ENCODE data around the gene EEIG1.

The EEIG1 gene

GRCh38 chr9:127959841-127960409, 20.9 kb downstream of the EEIG1 start:
- Histone ChIP-seq H3K14ac (ENCODE audit: low read length) (no peak overlapping the region), H3K27me3 (ENCODE audit: control insufficient read depth in 3 of 3, insufficient read depth in 3 of 3, low read depth in 1 of 3, low read length in 3 of 3) (no peaks in the 10 kb centered on the region), H2BK12ac (ENCODE audit: low read length) (no peak overlapping the region), H2AFZ (ENCODE audit: low read length) (no peak overlapping the region), H3K4me1 (ENCODE audit: control insufficient read depth in 2 of 2, insufficient read depth in 1 of 2, low read depth in 1 of 2, low read length in 2 of 2) (peaks cover 5 to 17% of the 10 kb centered on the region in 2 donors), H3K36me3 (replicated peaks in 1 of 2; ENCODE audit: control insufficient read depth in 2 of 2, insufficient read depth in 2 of 2, low read length in 2 of 2) (no peaks in the 10 kb centered on the region), H3K4ac (ENCODE audit: low read length) (no peak overlapping the region), H3K9me3 (replicated peaks in 1 of 2; ENCODE audit: control insufficient read depth in 2 of 2, insufficient read depth in 1 of 2, low read depth in 1 of 2, low read length in 2 of 2) (no peaks in the 10 kb centered on the region), H4K8ac (ENCODE audit: low read depth, low read length) (no peak overlapping the region), H3K23ac (ENCODE audit: low read depth, low read length, poor library complexity) (peak overlapping the region; percentile 34), H2BK120ac (ENCODE audit: low read depth, low read length) (no peak overlapping the region), H2BK15ac (ENCODE audit: low read length) (no peak overlapping the region), H3K9ac (ENCODE audit: low read depth, low read length, poor library complexity) (peak overlapping the region; percentile 38), H4K91ac (ENCODE audit: low read depth, low read length, poor library complexity) (peak overlapping the region; percentile 86), H3K4me3 (ENCODE audit: low read length in 2 of 2) (no peak overlapping the region), H3K18ac (ENCODE audit: low read length) (peak overlapping the region; percentile 90), H3K27ac (replicated peaks; ENCODE audit: low read length) (peak overlapping the region; percentile 60), H2BK5ac (ENCODE audit: low read length) (peak overlapping the region; percentile 42), H2AK5ac (ENCODE audit: low read depth, low read length) (peak overlapping the region; percentile 71), H3K79me1 (ENCODE audit: low read depth, low read length) (peaks cover 13% of the 10 kb centered on the region), H3K4me2 (ENCODE audit: insufficient read depth, low read length, poor library complexity, severe bottlenecking) (no peak overlapping the region)
- DNase-seq (ENCODE audit: low spot score) = no peak
- no CpG with 5 or more reads among the region's 2 CpGs for WGBS, 2 donors (ENCODE audit: extremely low coverage in 2 of 2, insufficient read length in 2 of 2, insufficient replicate concordance in 1 of 2)

- no peak for DNase-seq (ENCODE audit: low spot score)
- Histone ChIP-seq H4K8ac (ENCODE audit: low read depth, low read length) (no peak overlapping the region), H3K18ac (ENCODE audit: low read length) (no peak overlapping the region), H2AK5ac (ENCODE audit: low read depth, low read length) (no peak overlapping the region), H3K4ac (ENCODE audit: low read length) (no peak overlapping the region), H2BK12ac (ENCODE audit: low read length) (no peak overlapping the region), H2BK5ac (ENCODE audit: low read length) (no peak overlapping the region), H3K23ac (ENCODE audit: low read depth, low read length, poor library complexity) (no peak overlapping the region), H3K4me1 (ENCODE audit: control insufficient read depth in 2 of 2, insufficient read depth in 1 of 2, low read depth in 1 of 2, low read length in 2 of 2) (peaks cover 5 to 18% of the 10 kb centered on the region in 2 donors), H3K4me3 (ENCODE audit: low read length in 2 of 2) (no peak overlapping the region), H2BK15ac (ENCODE audit: low read length) (no peak overlapping the region), H3K4me2 (ENCODE audit: insufficient read depth, low read length, poor library complexity, severe bottlenecking) (no peak overlapping the region), H3K79me1 (ENCODE audit: low read depth, low read length) (peaks cover 12% of the 10 kb centered on the region), H3K14ac (ENCODE audit: low read length) (no peak overlapping the region), H4K91ac (ENCODE audit: low read depth, low read length, poor library complexity) (no peak overlapping the region), H2AFZ (ENCODE audit: low read length) (no peak overlapping the region), H3K9me3 (replicated peaks in 1 of 2; ENCODE audit: control insufficient read depth in 2 of 2, insufficient read depth in 1 of 2, low read depth in 1 of 2, low read length in 2 of 2) (no peaks in the 10 kb centered on the region), H2BK120ac (ENCODE audit: low read depth, low read length) (no peak overlapping the region), H3K27me3 (ENCODE audit: control insufficient read depth in 3 of 3, insufficient read depth in 3 of 3, low read depth in 1 of 3, low read length in 3 of 3) (no peaks in the 10 kb centered on the region), H3K27ac (replicated peaks; ENCODE audit: low read length) (no peak overlapping the region), H3K36me3 (replicated peaks in 1 of 2; ENCODE audit: control insufficient read depth in 2 of 2, insufficient read depth in 2 of 2, low read length in 2 of 2) (no peaks in the 10 kb centered on the region), H3K9ac (ENCODE audit: low read depth, low read length, poor library complexity) (no peak overlapping the region)
- WGBS, 2 donors (ENCODE audit: extremely low coverage in 2 of 2, insufficient read length in 2 of 2, insufficient replicate concordance in 1 of 2) = no CpG with 5 or more reads among the region's 4 CpGs
These were observed 21.4 kb downstream of the EEIG1 start for GRCh38 chr9:127959398-127959797.

- no peak for DNase-seq (ENCODE audit: low spot score)
- H3K4me1 ChIP-seq (ENCODE audit: control insufficient read depth in 2 of 2, insufficient read depth in 1 of 2, low read depth in 1 of 2, low read length in 2 of 2) = peaks cover 5 to 18% of the 10 kb centered on the region in 2 donors
- no peak overlapping the region for H4K8ac ChIP-seq (ENCODE audit: low read depth, low read length)
- no peak overlapping the region for H2BK15ac ChIP-seq (ENCODE audit: low read length)
- H3K9ac ChIP-seq (ENCODE audit: low read depth, low read length, poor library complexity) = no peak overlapping the region
- no peak overlapping the region for H2BK5ac ChIP-seq (ENCODE audit: low read length)
- no peaks in the 10 kb centered on the region for H3K27me3 ChIP-seq (ENCODE audit: control insufficient read depth in 3 of 3, insufficient read depth in 3 of 3, low read depth in 1 of 3, low read length in 3 of 3)
- no peak overlapping the region for H2BK12ac ChIP-seq (ENCODE audit: low read length)
- H3K36me3 ChIP-seq (replicated peaks in 1 of 2; ENCODE audit: control insufficient read depth in 2 of 2, insufficient read depth in 2 of 2, low read length in 2 of 2) = no peaks in the 10 kb centered on the region
- H3K14ac ChIP-seq (ENCODE audit: low read length) = no peak overlapping the region
- no peak overlapping the region for H3K23ac ChIP-seq (ENCODE audit: low read depth, low read length, poor library complexity)
- no peaks in the 10 kb centered on the region for H3K9me3 ChIP-seq (replicated peaks in 1 of 2; ENCODE audit: control insufficient read depth in 2 of 2, insufficient read depth in 1 of 2, low read depth in 1 of 2, low read length in 2 of 2)
- no peak overlapping the region for H4K91ac ChIP-seq (ENCODE audit: low read depth, low read length, poor library complexity)
- H3K4me3 ChIP-seq (ENCODE audit: low read length in 2 of 2) = no peak overlapping the region
- H3K4me2 ChIP-seq (ENCODE audit: insufficient read depth, low read length, poor library complexity, severe bottlenecking) = no peak overlapping the region
- H2BK120ac ChIP-seq (ENCODE audit: low read depth, low read length) = no peak overlapping the region
- H3K18ac ChIP-seq (ENCODE audit: low read length) = no peak overlapping the region
- peaks cover 12% of the 10 kb centered on the region for H3K79me1 ChIP-seq (ENCODE audit: low read depth, low read length)
- H2AK5ac ChIP-seq (ENCODE audit: low read depth, low read length) = no peak overlapping the region
- WGBS, 2 donors (ENCODE audit: extremely low coverage in 2 of 2, insufficient read length in 2 of 2, insufficient replicate concordance in 1 of 2) = no CpG with 5 or more reads among the region's 1 CpG
- H3K27ac ChIP-seq (replicated peaks; ENCODE audit: low read length) = no peak overlapping the region
- no peak overlapping the region for H3K4ac ChIP-seq (ENCODE audit: low read length)
- no peak overlapping the region for H2AFZ ChIP-seq (ENCODE audit: low read length)
These were observed 22.1 kb downstream of the EEIG1 start for GRCh38 chr9:127958728-127959127.

GRCh38 chr9:127955294-127956015, 25.3 kb downstream of the EEIG1 start:
- H3K9ac ChIP-seq (ENCODE audit: low read depth, low read length, poor library complexity) = no peak overlapping the region
- no peak overlapping the region for H3K27ac ChIP-seq (replicated peaks; ENCODE audit: low read length)

More at GRCh38 chr9:127955294-127956015, 25.3 kb downstream of the EEIG1 start:
- H3K27me3 ChIP-seq (ENCODE audit: control insufficient read depth in 3 of 3, insufficient read depth in 3 of 3, low read depth in 1 of 3, low read length in 3 of 3) = no peaks in the 10 kb centered on the region
- H2BK5ac ChIP-seq (ENCODE audit: low read length) = no peak overlapping the region
- H3K79me1 ChIP-seq (ENCODE audit: low read depth, low read length) = peaks cover 10% of the 10 kb centered on the region
- H3K4me2 ChIP-seq (ENCODE audit: insufficient read depth, low read length, poor library complexity, severe bottlenecking) = no peak overlapping the region
- no peak for DNase-seq (ENCODE audit: low spot score)
- H2AK5ac ChIP-seq (ENCODE audit: low read depth, low read length) = no peak overlapping the region
- peak overlapping the region; percentile 46 for H3K18ac ChIP-seq (ENCODE audit: low read length)
- no peak overlapping the region for H4K8ac ChIP-seq (ENCODE audit: low read depth, low read length)
- no peak overlapping the region for H2BK12ac ChIP-seq (ENCODE audit: low read length)
- H2BK15ac ChIP-seq (ENCODE audit: low read length) = peak overlapping the region; percentile 37
- no CpG with 5 or more reads among the region's 12 CpGs for WGBS, 2 donors (ENCODE audit: extremely low coverage in 2 of 2, insufficient read length in 2 of 2, insufficient replicate concordance in 1 of 2)
- H3K36me3 ChIP-seq (replicated peaks in 1 of 2; ENCODE audit: control insufficient read depth in 2 of 2, insufficient read depth in 2 of 2, low read length in 2 of 2) = no peaks in the 10 kb centered on the region
- H3K14ac ChIP-seq (ENCODE audit: low read length) = peak overlapping the region; percentile 33
- H2AFZ ChIP-seq (ENCODE audit: low read length) = no peak overlapping the region
- no peak overlapping the region for H2BK120ac ChIP-seq (ENCODE audit: low read depth, low read length)
- H3K9me3 ChIP-seq (replicated peaks in 1 of 2; ENCODE audit: control insufficient read depth in 2 of 2, insufficient read depth in 1 of 2, low read depth in 1 of 2, low read length in 2 of 2) = no peaks in the 10 kb centered on the region
- no peak overlapping the region for H3K4ac ChIP-seq (ENCODE audit: low read length)
- peaks cover 13 to 19% of the 10 kb centered on the region in 2 donors for H3K4me1 ChIP-seq (ENCODE audit: control insufficient read depth in 2 of 2, insufficient read depth in 1 of 2, low read depth in 1 of 2, low read length in 2 of 2)
- H3K4me3 ChIP-seq (ENCODE audit: low read length in 2 of 2) = no peak overlapping the region
- no peak overlapping the region for H4K91ac ChIP-seq (ENCODE audit: low read depth, low read length, poor library complexity)
- peak overlapping the region; percentile 19 for H3K23ac ChIP-seq (ENCODE audit: low read depth, low read length, poor library complexity)
